ENCODE results near the gene LRRC7.

LRRC7 gene

DNA sequence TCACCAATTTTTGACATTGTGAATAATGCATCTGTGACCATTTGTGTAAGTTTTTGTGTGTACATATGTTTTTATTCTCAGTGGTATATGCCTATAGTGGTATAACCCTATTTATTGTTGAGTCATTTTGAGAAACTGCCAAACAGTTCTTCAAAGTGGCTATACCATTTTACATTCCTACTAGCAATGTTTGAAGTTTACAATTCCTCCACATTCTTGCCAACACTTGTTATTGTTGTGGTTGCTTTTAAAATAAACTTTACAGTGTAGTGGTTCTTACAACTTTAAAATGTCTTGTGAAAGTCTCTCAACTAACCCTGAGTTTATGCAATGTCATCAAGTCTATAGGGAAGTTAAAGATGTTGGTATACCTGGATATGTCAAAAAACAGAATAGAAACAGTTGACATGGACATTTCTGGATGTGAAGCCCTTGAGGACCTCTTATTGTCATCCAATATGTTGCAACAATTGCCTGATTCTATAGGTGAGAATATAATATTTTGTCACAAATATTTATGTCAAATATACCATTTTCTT lies 418.2 kb downstream of the LRRC7 start:
- peak; percentile 40 for DNase-seq

DNA sequence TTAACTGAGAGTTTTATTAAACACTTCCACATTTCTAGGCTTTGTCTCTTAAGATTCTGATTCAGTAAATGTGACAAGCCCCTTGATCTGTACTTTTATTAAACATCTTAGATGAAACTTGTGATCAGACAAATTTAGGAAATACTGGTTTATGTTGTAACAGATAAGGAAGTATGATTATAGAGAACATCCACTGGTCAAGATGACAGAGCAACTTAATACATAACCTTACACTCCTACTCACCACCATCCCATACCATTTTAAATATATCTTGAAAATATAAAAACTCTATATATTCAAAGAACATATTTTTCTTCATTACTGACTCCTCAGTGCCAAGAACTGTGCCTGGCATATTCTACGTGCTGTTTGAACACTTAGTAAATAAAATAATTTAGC lies 420.2 kb downstream of the LRRC7 start:
- DNase-seq, result no peak

DNA sequence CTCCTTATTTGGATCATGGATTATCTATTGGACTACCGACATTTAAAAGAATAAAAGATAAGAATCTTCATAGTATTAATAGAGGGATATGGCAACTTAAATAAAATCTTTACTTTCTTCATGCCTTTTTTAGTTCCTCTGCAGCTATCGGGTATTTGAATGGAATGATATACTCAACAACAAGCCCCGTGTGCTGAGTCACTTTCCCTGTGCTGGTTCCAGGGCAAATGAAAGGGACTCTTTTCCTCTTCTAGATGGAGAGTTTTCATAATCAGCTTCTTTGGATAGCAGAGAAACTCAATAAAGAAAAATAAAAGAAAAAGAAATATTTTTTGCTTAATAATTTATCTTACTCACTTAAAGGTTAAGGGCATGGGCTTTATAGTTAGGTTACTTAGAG lies 423.9 kb downstream of the LRRC7 start:
- DNase-seq, result peak; percentile 60

DNA sequence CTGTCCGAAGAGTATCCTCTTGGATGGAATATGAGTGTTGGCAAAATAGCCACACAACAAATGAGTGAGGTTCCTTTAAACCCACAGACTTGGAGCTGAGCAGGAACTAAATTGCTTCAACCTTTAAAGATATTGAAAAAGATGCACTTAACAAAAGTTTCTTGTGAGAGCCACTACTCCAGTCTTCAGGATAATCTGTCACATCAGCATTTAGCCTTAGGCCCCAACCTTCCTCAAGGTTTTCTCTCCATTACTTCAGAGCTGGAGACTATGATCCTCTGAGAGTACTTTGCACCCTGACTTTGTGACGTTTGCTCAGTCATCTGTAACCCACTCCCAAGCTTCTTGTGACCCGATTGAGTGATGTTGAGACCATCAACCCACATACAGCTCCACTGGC lies 424.9 kb downstream of the LRRC7 start:
- no peak for DNase-seq

GRCh38 chr1:69993810-69994209 lies 426.1 kb downstream of the LRRC7 start:
- no peak for DNase-seq

- DNase-seq, result peak; percentile 52
Observed at GRCh38 chr1:69994241-69994640, 426.5 kb downstream of the LRRC7 start.

GRCh38 chr1:69998847-69999246 lies 431.1 kb downstream of the LRRC7 start:
- DNase-seq, result no peak

- DNase-seq, result no peak
Observed at GRCh38 chr1:70003211-70003908, 435.6 kb downstream of the LRRC7 start.

DNA sequence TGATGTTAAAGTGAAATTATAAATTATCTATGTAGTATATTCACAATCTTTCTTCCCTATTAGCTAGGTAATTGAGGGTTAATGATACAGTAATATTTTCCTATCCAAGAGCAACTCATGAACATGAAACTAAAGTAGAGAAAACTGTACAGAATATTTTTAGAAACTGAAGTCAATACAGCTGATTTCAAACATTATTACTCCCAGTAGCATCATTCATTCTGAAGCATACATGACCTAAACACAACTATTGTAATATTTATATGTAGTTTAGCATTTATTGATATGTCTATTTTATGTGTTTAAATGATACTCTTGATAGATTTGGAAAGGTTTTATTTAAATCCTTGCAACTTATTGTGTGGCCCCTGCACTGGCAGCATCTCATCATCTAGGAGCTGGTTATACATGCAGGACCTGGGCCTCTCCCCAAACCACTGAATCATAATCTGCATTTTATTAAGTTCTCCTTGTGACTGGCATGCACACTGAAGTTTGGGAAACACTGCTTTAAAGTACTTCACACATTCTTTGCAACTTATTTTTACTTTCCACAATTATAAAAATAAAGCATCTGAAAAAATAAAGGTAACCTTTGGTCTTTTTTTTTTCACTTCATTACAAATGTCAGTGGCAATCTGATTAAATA lies 437.8 kb downstream of the LRRC7 start:
- DNase-seq, result no peak

DNA sequence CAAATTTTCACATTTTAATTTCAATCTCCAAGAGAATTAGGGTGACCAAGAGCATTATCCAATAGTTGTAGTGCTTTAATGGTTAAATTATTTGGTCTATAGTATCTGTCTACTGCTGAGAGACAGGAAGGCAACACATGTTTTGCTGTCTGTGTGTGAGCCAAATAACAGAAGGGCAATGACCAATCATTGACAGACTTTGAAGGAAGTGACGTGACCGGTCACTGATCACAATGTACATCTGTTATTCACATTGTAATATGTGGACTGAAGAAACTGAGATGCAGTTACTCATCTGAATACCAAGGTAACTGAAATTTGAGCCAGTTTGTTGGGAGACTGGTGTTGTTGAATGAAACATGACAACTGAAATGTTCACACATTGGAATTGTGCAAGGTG lies 440.9 kb downstream of the LRRC7 start:
- no peak for DNase-seq

DNA sequence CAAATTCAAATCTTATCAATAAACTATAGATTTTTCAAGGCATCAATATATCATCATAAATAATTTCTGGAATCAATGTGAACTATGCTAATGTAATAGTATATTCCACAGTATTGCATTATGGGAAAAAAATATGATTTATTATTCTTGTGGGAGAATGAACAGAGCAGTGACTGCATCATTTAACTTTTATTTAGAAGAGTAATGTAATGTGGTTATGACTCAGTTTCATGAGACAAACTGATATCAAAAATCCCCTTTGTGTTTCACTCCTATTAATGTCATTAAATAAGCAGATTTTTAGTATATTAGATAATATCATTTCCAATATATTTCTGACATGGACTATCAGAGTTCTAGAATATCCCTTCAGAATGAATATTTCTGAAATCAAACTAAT lies 450.0 kb downstream of the LRRC7 start:
- peak; percentile 28 for DNase-seq

DNA sequence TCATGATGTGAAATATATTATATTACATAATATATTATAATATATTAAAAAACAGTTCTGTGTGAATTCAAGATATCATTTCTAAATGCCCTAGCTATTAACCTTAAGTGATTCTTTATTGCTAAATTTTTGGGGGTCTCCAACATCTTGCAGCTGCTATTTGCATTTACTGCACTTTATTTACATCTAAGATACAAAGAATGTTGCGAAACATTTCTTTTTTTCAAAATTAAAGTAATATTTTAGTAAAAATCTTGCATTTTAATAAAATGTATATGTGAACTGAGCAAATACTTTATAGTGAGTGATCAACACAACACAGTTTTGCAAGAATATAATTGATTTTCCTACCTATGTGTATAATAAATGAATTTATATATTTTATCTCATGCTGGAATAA lies 456.6 kb downstream of the LRRC7 start:
- DNase-seq, result no peak

GRCh38 chr1:70025052-70025451 lies 457.3 kb downstream of the LRRC7 start:
- no peak for DNase-seq

- DNase-seq, result no peak
Observed at GRCh38 chr1:70025846-70026245, 458.1 kb downstream of the LRRC7 start.

DNA sequence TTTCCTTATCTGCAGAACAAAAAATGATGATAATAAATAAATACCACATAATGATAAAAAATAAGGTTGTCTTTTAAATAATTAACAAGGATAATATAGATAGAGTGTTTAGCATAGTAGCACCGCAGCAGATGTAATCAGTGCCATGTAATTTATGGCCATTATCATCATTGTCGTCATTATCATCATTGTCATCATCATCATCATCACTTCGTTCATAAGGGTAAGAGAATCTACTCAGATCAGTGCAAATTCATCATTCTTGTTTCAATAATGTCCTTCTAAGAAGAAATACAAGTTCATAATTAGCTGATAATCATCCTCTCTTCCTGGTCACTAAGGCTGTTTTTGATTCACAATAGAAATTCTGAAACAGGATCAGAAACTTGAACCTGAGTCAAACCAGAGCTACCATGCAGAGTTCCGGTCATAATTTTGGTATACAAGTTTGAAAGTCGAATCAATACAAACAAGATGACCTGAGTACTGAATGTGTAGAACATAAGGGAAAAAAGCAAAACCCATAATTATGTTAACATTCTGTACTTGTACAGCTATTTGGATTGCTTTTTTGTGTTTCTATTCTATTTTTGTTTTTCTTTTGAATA lies 465.6 kb downstream of the LRRC7 start:
- DNase-seq, result no peak

GRCh38 chr1:70033936-70034335 lies 466.2 kb downstream of the LRRC7 start:
- DNase-seq, result no peak

- peak; percentile 46 for DNase-seq
Observed at GRCh38 chr1:70034403-70034802, 466.7 kb downstream of the LRRC7 start.

DNA sequence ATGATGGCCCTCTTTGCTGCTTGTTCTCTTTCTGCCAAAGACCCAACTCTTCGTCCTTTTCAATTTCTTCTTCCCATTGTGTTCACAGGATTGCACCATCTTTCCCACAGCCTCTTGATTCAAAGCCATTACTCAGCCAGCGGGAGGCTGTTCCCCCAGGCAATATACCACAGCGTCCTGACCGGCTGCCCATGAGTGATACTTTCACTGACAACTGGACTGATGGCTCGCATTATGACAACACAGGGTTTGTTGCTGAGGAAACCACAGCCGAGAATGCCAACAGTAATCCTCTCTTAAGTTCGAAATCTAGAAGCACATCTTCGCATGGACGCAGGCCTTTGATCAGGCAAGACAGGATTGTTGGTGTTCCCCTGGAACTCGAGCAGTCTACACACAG lies 470.3 kb downstream of the LRRC7 start:
- peak; percentile 13 for DNase-seq

GRCh38 chr1:70039485-70039884 lies 471.8 kb downstream of the LRRC7 start:
- DNase-seq, result no peak

DNA sequence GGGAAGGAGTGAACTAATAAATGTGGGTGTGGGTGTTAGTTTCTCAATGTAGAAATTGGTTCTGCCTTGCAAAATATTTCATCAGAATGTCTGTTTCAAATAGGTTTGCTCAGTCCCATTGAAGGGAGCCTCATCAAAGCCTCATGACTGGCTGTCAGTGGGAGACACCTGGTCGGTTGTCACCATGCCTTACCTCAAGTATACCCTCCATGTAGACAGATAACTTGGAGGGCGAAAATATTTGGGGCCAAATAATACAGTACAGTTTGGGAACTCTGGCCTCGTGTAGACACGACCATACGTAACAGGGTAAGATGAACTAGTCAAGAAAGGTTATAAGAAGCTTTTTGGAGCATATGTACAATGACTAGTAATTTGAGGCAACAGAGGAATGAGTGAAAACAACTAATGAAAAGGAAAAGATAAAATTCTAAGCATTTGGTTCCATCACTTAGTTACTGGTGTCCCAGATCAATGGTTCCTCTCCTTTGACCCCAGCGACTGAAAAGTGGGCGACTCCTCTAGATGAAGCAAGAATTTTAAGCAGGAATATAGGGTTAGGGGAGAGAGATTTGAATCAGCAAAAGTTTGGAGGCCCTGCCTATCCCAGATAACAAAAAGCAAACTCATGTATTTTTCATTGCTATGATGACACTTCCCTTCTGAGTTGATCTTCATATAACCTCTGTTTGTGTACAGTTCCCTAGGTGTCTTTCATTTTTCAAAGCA lies 473.8 kb downstream of the LRRC7 start:
- no peak for DNase-seq

DNA sequence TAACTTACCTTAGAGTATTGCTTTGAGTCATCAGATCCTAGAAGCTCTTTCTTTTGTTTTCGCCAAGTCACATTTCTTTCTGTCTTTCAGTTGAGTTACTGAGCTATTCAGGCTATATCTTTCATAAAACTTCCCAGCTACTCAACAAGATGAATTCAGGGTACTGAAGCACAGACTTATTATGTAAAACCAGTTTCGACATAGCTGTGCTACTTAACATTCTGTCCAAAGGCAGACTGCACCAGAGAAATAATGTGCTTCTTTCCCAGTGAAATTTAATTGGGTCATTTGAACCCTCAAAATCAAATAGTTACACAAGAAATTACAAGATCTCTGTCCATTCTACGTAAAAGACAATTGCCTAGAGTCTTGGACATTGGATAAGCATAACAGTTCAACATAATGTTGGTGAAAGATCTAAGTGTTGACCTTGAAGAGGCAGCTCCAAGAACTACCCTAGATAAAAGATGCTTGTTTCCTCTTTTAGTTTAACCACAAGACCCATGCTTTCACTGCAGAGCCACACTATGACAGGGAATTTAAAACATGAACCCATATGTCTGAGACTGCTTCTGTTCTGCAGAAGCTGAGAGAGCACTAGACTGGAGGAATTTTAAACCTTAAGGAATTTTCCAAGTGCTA lies 474.5 kb downstream of the LRRC7 start:
- peak; percentile 42 for DNase-seq

DNA sequence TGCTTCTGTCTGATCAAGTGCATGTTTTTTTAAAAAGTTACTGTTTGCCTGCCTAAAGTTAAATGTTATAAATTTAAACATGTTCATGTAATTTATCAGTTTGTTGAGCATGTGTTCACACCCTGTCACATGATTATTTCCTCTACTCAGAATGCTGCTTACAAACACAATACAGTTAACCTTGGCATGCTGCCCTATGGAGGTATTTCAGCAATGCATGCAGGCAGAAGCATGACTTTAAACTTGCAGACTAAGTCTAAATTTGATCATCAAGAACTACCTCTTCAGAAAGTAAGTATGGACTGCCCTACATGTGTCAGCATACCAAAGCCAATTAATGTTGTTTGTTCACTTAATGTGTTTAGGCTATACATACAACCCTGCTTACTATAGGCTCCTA lies 476.1 kb downstream of the LRRC7 start:
- peak; percentile 74 for DNase-seq

DNA sequence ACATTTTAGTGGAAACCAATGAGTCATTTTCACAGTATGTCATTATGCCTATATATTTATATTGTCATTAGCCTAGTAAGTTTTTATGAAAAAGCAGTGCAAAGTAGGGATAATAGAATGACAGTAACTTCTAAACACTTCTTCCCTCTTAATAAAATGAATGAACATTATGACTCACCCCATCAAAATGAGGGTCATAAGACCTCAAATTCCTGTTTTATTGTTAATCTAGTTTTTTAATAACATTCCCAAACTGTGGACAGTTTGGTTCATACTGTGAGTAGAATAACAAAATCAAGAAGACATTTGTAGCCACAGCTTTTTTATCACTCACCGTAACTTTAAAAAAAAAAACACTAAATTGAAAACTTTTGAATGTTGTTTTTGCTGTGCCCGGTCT lies 477.1 kb downstream of the LRRC7 start:
- DNase-seq, result peak; percentile 92
